Neural cell (in vitro differentiated cells): ENCODE measurements around the gene HS3ST2. TPM values are rescaled to one million over a fixed set of nuclear protein-coding genes. Genes with fewer than 3 reads are reported as not detected.

Source experiments
- H2AFZ ChIP-seq: fragments of 200-600, 300-800 bp; sonication (generic), shearing (Covaris generic); 2 replicates; pipeline ENCODE4 v1.6.0; 2014; ENCODE audit warnings: low read depth, mild to moderate bottlenecking, antibody characterized with exemption, low read length, moderate library complexity
- H3F3A ChIP-seq: fragments of 200-600 bp; shearing (Covaris generic); 2 replicates; pipeline ENCODE4 v1.6.1; 2016; ENCODE audit warnings: mild to moderate bottlenecking, moderate library complexity, mixed read lengths, antibody characterized with exemption, low read length; ENCODE audit not compliant: insufficient read depth, poor library complexity, severe bottlenecking
- H3K27ac ChIP-seq: fragments of 200-600, 300-800 bp; sonication (generic), shearing (Covaris generic); 2 replicates; pipeline ENCODE4 v1.5.1; 2014; ENCODE audit warnings: mild to moderate bottlenecking, low read length, moderate library complexity
- H3K27me3 ChIP-seq: fragments of 300-800, 200-600 bp; sonication (generic), shearing (Covaris generic); 2 replicates; pipeline ENCODE4 v1.6.0; 2014; ENCODE audit warnings: mild to moderate bottlenecking, low read depth, low read length, moderate library complexity; ENCODE audit not compliant: insufficient read depth
- H3K36me3 ChIP-seq: fragments of 300-800, 200-600 bp; sonication (generic), shearing (Covaris generic); 2 replicates; pipeline ENCODE4 v1.5.1; 2014; ENCODE audit warnings: mild to moderate bottlenecking, antibody characterized with exemption, low read length, moderate library complexity; ENCODE audit not compliant: insufficient read depth
- H3K4me2 ChIP-seq: fragments of 300-800, 200-600 bp; sonication (generic), shearing (Covaris generic); 2 replicates; pipeline ENCODE4 v1.6.0; 2014; ENCODE audit warnings: mild to moderate bottlenecking, low read length
- H3K4me3 ChIP-seq: fragments of 300-800, 200-600 bp; sonication (generic), shearing (Covaris generic); 2 replicates; pipeline ENCODE4 v1.5.1; 2014; ENCODE audit warnings: mild to moderate bottlenecking, low read length, moderate library complexity
- H3K79me2 ChIP-seq: fragments of 200-600 bp; shearing (Covaris generic); replicated peaks from 2 replicates; pipeline ENCODE4 v1.6.0; 2014; ENCODE audit warnings: mild to moderate bottlenecking, low read length, moderate library complexity; ENCODE audit not compliant: insufficient read depth
- H3K9ac ChIP-seq: fragments of 300-800, 200-600 bp; sonication (generic), shearing (Covaris generic); 2 replicates; pipeline ENCODE4 v1.6.1; 2016; ENCODE audit warnings: mild to moderate bottlenecking, low read length, mixed read lengths
- H3K9me2 ChIP-seq: fragments of 200-600 bp; shearing (Covaris generic); 2 replicates; pipeline ENCODE4 v1.6.1; 2016; ENCODE audit warnings: mild to moderate bottlenecking, low read length, mixed read lengths; ENCODE audit not compliant: insufficient read depth
- H3K9me3 ChIP-seq: fragments of 200-600, 300-800 bp; sonication (generic), shearing (Covaris generic); 2 replicates; pipeline ENCODE4 v1.6.1; 2016; ENCODE audit warnings: mild to moderate bottlenecking, mixed run types, low read length, moderate library complexity, mixed read lengths
- H4K20me1 ChIP-seq: fragments of 200-600 bp; shearing (Covaris generic); 2 replicates; pipeline ENCODE4 v1.6.1; 2016; ENCODE audit warnings: mild to moderate bottlenecking, mixed run types; ENCODE audit not compliant: insufficient read depth
- EP300 ChIP-seq: fragments of 450-650 bp; conservative IDR thresholded peaks from 2 replicates; pipeline ENCODE4 v1.6.1; 2014; ENCODE audit warnings: antibody characterized with exemption, mild to moderate bottlenecking, moderate library complexity; ENCODE audit not compliant: poor library complexity, severe bottlenecking
- EZH2 ChIP-seq: fragments of 200-600, 300-800 bp; shearing (Covaris generic), sonication (generic); IDR thresholded peaks from 2 replicates; pipeline ENCODE4 v1.6.1; 2014; ENCODE audit warnings: antibody characterized with exemption, low read length, borderline replicate concordance, mild to moderate bottlenecking; ENCODE audit not compliant: insufficient read depth, poor library complexity, severe bottlenecking
- MXI1 ChIP-seq: fragments of 450-650 bp; conservative IDR thresholded peaks from 2 replicates; pipeline ENCODE4 v1.6.1; 2014; ENCODE audit warnings: antibody characterized with exemption, mild to moderate bottlenecking; ENCODE audit not compliant: poor library complexity, severe bottlenecking
- POLR2AphosphoS5 ChIP-seq: IDR thresholded peaks from 2 replicates; pipeline ENCODE4 v1.6.1; 2012
- RAD21 ChIP-seq: fragments of 450-650 bp; conservative IDR thresholded peaks from 2 replicates; pipeline ENCODE4 v1.6.1; 2014; ENCODE audit warnings: antibody characterized with exemption, mild to moderate bottlenecking, moderate library complexity
- SMC3 ChIP-seq: fragments of 450-650 bp; conservative IDR thresholded peaks from 2 replicates; pipeline ENCODE4 v1.6.1; 2014; ENCODE audit warnings: antibody characterized with exemption, mild to moderate bottlenecking, moderate library complexity; ENCODE audit not compliant: poor library complexity
- TAF1 ChIP-seq: IDR thresholded peaks from 2 replicates; pipeline ENCODE4 v1.6.1; 2012; ENCODE audit warnings: low read depth
- polyA plus RNA-seq: library from polyadenylated mRNA; depleted of rRNA; stranded (reverse); fragments of >200 nt; gene quantifications from 2 replicates; pipeline ENCODE4 v1.2.3, GENCODE V29; 2014
- TF ChIP-seq, protein P1 (sequence below): IDR thresholded peaks from 2 replicates; pipeline ENCODE4 v1.6.1; 2012; ENCODE audit warnings: borderline replicate concordance
- TF ChIP-seq, protein P2 (sequence below): fragments of 450-650 bp; IDR thresholded peaks from 2 replicates; pipeline ENCODE4 v1.5.1; 2014; ENCODE audit warnings: antibody characterized with exemption, mild to moderate bottlenecking, moderate library complexity; ENCODE audit not compliant: poor library complexity, severe bottlenecking

Gene HS3ST2
- polyA plus RNA-seq, 1 donor from 2014 or later, result 3.0 TPM

DNA sequence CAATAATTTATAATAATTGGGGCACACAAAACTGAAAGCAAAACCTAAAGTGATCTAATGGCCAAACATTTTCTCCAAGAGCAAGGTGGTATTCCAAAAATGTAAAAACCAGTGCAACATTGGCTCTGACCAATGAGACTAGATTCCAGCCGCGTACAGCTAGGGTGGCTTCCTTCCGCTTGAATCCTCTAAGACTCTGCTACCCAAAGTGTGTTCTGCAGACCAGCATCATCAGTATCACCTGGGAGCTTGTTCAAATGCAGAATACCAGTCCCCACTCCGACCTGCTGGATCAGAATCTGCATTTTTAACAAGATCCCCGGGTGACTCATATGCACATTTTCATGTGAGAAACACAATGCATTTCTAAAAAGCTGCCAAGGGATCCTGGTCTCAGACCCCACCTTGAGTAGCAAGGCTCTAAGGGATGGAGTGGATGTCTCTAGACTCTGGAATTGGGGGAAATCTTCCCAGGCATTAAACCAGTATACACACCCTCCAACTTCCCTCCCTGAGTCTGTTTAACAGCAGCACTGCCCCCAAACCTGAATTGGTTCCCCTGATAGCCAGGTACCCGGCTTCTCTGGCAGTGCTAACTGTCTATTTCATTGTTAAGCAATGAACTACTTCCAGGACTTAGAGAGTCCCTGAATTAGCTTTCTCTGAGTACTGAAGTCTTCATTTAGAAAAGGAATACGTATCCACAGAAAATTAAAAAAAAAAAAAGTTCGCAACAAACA, 118.2 kb downstream of the HS3ST2 start:
- Histone ChIP-seq H3K4me2 (no peak overlapping the region), H4K20me1 (no peaks in the 10 kb centered on the region), H3K9me3 (no peaks in the 10 kb centered on the region), H3K9ac (no peak overlapping the region), H3K27me3 (no peaks in the 10 kb centered on the region), H3F3A (no peaks in the 10 kb centered on the region), H3K27ac (no peak overlapping the region), H3K36me3 (no peaks in the 10 kb centered on the region), H3K4me3 (no peak overlapping the region), H3K79me2 (no peaks in the 10 kb centered on the region), H2AFZ (no peak overlapping the region), H3K9me2 (no peaks in the 10 kb centered on the region)
- TF ChIP-seq TAF1, result no peak
- TF ChIP-seq RAD21, result no peak
- TF ChIP-seq EP300, result no peak
- TF ChIP-seq, protein P1, sequence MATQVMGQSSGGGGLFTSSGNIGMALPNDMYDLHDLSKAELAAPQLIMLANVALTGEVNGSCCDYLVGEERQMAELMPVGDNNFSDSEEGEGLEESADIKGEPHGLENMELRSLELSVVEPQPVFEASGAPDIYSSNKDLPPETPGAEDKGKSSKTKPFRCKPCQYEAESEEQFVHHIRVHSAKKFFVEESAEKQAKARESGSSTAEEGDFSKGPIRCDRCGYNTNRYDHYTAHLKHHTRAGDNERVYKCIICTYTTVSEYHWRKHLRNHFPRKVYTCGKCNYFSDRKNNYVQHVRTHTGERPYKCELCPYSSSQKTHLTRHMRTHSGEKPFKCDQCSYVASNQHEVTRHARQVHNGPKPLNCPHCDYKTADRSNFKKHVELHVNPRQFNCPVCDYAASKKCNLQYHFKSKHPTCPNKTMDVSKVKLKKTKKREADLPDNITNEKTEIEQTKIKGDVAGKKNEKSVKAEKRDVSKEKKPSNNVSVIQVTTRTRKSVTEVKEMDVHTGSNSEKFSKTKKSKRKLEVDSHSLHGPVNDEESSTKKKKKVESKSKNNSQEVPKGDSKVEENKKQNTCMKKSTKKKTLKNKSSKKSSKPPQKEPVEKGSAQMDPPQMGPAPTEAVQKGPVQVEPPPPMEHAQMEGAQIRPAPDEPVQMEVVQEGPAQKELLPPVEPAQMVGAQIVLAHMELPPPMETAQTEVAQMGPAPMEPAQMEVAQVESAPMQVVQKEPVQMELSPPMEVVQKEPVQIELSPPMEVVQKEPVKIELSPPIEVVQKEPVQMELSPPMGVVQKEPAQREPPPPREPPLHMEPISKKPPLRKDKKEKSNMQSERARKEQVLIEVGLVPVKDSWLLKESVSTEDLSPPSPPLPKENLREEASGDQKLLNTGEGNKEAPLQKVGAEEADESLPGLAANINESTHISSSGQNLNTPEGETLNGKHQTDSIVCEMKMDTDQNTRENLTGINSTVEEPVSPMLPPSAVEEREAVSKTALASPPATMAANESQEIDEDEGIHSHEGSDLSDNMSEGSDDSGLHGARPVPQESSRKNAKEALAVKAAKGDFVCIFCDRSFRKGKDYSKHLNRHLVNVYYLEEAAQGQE, result no peak
- TF ChIP-seq SMC3, result no peak
- TF ChIP-seq POLR2AphosphoS5, result no peak
- TF ChIP-seq MXI1, result no peak

DNA sequence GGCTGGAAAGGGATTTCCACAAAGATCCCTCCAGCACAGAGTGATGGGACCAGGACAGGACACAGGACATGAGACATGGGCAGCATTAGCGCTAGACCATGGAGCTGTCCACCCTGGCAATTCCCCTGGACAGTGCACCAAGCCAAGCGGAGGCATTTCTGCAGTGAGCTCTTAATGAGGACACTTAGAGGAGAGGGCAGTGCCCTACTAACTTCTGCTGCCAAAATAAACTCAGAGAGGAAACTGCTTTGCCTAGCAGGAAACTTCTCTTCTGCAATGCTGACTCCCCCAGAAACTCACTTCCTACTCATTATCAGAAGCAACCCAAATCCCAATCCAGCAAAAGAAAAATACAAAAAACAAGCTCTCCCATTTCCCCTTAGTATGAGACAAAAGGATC, 119.2 kb downstream of the HS3ST2 start:
- Histone ChIP-seq H3K4me3 (no peak overlapping the region), H3K36me3 (no peaks in the 10 kb centered on the region), H3K9me2 (no peaks in the 10 kb centered on the region), H3K4me2 (no peak overlapping the region), H3K27ac (no peak overlapping the region), H2AFZ (no peak overlapping the region), H3F3A (no peaks in the 10 kb centered on the region), H3K9ac (no peak overlapping the region), H3K79me2 (no peaks in the 10 kb centered on the region), H4K20me1 (no peaks in the 10 kb centered on the region), H3K27me3 (no peaks in the 10 kb centered on the region), H3K9me3 (no peaks in the 10 kb centered on the region)
- TF ChIP-seq SMC3, result no peak
- no peak for TF ChIP-seq EZH2
- TF ChIP-seq, protein P1, result no peak
- TF ChIP-seq TAF1, result no peak
- no peak for TF ChIP-seq POLR2AphosphoS5
- TF ChIP-seq, protein P2, sequence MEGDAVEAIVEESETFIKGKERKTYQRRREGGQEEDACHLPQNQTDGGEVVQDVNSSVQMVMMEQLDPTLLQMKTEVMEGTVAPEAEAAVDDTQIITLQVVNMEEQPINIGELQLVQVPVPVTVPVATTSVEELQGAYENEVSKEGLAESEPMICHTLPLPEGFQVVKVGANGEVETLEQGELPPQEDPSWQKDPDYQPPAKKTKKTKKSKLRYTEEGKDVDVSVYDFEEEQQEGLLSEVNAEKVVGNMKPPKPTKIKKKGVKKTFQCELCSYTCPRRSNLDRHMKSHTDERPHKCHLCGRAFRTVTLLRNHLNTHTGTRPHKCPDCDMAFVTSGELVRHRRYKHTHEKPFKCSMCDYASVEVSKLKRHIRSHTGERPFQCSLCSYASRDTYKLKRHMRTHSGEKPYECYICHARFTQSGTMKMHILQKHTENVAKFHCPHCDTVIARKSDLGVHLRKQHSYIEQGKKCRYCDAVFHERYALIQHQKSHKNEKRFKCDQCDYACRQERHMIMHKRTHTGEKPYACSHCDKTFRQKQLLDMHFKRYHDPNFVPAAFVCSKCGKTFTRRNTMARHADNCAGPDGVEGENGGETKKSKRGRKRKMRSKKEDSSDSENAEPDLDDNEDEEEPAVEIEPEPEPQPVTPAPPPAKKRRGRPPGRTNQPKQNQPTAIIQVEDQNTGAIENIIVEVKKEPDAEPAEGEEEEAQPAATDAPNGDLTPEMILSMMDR, result no peak
- TF ChIP-seq MXI1, result no peak
- TF ChIP-seq EP300, result no peak
- TF ChIP-seq RAD21, result no peak
